CD4-positive, alpha-beta T cell treated with Interleukin-4 for 4 hours (primary cell): ENCODE results near the gene HMMR.
A peak's percentile ranks its signal among the peaks of the same experiment; 100 is the strongest.

Experiments used
- DNase-seq: peaks from one replicate; pipeline ENCODE4 v3.0.0-alpha.2; 2020

HMMR gene

DNA sequence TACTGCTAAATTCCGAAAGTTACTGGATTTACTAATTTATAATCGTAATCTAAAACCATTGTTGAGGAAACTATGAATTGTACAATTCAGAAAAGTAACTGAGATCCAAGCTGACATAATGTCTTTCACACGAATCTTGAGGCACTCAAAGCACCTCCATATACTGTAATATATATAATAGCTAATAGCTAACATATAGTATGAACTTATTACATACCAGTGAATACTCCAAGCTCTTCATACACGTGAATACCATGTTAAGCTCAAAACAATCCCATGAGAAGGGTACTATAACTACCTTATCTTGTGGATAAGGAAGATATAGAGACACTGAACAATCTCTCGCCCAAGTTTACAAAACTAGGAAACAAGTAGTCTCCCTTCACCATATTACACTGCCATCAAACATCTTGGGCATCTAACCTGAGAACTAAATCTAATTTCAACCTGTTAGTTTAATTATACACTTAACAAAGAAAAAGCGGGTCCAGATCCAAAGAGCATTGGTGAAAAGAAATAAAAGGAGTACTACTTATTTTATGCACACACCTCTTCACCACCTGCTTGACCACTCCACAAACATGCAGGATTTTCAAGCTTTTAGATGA is 1.6 kb upstream of the HMMR start:
- DNase-seq: no peak

DNA sequence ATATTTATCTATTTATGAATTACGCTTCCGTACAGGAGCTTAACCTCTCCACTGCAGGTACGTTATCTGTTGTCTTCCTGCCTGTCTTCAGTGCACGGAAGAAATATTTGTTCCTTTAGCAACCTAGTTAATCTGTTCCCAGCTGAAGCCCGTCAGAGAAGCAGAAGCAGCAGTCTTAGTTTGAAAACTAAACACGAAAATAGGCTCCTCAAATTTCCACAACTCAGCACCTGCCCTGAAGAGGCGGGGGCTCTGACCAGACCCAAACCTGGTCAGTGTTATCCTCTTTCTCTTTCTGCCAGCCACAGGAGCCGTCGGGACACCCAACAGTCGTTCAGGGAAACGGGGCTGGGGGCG is 992 bp upstream of the HMMR start:
- no peak for DNase-seq

DNA sequence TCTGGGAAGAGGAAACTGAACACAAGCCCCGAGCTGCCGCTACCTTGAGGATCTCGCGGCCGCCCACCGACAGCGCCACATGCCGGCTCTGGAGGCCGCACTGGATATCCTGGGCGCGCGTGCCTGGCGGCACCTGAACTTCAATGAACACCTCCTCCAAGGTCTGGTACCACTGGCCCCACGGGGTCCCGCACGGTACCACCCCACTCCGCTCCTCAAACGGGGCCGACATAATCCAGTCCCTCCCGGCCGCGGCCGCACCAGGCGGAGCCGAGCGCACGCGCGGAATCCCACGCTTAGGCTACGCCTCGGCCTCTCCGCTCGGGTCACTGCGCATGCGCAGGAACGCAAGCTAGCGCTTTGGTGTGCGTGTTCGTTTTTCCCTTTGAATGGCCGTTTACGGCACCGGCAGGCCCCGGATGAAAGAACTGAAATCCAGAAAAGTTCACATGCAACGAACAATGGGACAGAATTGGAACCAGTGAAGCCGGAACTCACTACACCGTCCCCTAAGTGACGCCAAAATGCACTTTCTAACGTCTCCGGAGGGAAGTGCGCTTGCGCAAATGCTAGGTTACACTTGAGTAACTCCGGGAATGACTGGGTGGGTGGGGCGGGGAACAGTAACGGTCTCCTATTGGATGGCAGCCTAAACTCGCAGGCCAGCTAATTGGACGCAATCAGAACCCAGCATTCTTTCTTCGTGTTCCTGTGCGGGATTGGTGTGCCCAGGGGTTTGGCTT is 442 bp upstream of the HMMR start, which contains the start of gene NUDCD2:
NUDCD2 (minus strand) TSS at position 284 of the 743 bp plus-strand sequence; CDS start at position 232, 52 bp downstream.
- peak; percentile 98 for DNase-seq

DNA sequence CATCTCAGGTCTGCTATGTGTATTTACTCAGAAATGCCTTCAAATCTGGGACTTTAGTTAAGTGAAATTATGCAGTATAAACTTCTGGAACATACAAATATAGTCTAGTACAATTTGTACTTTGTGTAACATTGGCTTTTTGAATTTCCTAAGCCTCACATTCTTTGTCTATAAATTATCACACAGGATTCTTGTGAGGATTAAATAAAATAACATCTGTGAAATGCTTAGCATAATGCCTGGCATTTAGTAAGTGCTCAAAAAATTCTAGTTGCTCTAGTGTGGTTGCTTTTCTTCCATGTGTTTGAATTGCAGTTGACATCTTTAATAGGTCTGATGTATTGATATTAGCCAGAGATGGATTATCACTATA is 2.6 kb downstream of the HMMR start:
- no peak for DNase-seq

DNA sequence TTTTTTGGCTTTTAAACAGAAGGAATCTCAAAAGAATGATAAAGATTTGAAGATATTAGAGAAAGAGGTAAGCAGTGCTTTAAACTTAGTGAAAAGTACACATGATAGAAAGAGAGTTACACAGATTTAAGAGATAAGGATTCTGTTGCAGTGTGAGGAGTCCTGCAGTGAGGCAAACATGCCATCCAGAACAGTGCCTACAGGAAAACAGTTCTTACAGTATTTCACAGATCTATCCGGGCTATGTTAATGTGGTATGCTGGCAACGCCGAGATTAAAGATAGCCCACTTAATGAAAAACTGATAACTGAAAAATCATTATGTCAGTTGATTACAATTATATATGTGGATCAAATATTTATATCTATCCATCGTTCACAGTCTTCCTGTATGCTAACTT is 7.2 kb downstream of the HMMR start:
- DNase-seq: no peak

DNA sequence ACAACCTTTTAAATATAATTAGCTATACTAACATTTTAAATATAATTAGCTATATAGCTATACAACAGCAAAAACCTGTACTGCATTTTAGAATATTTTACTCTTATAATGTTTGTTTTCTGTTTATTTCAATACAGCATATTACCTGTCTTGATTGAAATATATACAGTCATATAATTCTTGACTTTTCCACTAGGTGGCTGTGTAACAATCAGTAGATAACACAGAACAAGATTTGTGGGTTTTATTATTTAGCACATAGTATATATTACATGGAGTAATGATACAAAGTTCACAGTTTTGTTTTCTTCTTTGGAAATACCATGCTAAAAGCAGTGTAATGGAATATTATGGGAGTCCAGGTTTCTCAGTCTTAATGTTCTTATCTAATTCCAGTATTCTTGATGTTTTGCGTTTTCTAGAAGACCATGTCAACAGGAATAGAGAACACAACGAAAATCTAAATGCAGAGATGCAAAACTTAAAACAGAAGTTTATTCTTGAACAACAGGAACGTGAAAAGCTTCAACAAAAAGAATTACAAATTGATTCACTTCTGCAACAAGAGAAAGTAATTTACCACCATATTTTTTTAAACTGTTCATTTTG is 13.3 kb downstream of the HMMR start:
- DNase-seq: peak; percentile 38

DNA sequence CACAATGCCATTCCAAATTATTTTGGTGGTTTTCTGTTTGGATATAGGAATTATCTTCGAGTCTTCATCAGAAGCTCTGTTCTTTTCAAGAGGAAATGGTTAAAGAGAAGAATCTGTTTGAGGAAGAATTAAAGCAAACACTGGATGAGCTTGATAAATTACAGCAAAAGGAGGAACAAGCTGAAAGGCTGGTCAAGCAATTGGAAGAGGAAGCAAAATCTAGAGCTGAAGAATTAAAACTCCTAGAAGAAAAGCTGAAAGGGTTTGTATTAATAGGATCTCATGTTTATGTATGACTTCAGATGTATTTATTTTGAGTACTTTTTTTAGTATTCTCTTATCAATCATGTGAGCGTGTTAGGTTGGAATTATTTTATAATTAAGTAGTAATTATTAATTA is 15.0 kb downstream of the HMMR start:
- no peak for DNase-seq

DNA sequence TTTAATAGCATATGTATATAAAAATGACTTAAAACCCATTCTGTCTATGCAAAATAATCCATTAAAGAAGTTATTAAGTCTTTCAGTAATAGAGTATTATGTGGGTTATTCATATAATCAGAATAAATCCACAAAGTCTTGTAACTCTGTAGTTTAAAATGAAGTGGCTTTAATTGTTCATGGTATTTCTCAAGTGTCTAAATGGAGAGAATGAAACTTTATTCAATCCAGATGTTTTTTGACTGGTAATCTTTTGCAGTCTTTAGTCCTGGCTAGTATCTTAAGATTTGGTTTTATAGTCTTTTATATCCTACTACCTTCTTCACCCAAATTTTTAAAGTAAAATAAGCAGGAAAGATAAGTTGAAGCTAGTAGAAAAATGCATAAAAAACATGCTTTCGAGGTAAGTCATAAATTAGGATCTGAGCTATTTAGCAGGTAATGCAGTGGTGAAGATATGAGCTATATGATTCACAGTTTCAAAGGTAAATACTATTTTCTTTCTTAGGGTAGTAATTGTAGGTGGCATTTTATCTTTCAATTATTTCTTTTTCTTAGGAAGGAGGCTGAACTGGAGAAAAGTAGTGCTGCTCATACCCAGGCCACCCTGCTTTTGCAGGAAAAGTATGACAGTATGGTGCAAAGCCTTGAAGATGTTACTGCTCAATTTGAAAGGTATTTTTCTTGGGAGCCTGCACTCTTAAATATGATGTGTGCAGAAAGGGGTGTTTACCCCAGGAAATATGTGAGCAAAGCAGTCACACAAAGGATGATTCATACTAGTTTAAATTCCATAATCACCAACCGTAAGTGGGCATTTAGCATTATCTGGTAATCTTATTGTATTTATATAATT is 17.9 kb downstream of the HMMR start:
- DNase-seq: no peak

DNA sequence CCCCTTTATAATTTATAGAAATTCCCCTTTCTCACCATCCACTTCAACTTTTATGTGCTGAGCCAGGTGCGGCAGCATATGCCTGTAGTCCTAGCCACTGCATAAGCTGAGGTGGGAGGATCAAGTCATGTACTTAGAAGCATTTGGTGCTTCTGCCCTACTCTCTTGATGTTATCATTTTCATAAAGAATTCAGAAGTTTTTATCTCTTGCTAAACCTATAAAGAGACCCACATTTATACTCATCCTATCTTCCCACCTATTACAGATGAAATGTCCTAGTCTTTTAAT is 18.5 kb downstream of the HMMR start:
- no peak for DNase-seq

DNA sequence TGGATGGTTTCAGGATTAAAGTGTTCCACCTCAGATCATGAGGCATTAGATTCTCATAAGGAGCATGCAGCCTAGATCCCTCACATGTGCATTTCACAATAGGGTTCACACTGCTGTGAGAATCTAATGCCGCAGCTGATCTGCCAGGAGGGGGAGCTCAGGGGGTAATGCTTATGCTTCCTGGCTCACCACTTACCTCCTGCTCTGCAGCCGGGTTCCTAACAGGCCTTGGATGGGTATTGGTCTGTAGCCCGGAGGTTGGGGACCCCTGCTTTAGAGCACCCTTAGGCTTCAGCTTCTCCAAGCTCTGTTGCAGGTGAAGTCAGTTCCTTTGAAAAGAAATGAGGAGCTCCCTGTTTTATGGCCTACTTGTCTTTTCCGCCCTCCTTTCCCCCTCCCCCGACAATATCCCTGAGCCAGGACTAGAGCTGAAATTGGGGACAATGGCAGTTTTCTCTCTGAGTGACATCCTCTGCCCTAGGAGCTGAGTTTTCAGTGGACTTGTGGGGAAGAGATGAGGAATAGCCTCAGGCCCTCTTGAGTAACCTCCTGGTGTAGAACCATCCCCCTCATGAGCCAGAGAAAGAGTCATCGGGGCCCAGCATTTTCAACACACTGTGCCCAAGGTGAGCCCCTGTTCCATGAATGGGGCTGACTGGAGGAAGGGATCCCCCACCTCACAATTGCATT is 28.8 kb downstream of the HMMR start:
- DNase-seq: peak; percentile 28

DNA sequence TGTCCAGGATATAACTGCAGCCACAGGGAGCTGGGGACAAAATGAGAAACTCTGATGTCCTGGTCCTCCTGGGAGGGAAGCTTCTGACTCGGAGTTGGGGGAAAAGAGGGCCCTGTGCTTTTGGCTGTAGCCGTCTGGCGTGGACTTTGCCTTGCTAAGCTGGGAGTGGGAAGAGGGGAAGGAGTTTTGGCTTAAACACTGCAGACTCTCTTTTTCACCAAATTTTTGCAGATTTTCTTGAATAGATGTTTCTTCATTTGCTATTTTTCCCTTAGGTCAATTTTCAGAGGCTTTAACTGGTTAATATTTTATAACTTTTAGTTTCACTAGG is 29.3 kb downstream of the HMMR start:
- no peak for DNase-seq

DNA sequence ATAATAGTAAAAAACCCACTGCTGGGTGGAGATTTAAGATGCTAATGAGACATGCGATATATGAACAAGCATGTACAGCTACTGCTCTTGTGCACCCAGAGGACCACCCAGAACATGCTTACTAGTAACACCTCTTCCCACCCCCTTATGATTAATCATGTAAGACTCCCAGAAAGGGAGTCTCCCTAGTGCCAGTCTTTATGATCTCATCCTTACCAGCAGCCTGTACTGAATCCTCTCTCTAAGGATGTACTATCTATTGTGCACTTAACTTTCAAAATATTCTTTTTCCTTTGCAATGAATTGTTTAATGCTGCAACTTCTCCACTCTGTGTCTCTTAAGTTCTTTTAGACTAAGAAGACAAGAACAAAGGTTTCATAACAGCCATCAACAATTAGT is 35.9 kb downstream of the HMMR start:
- no peak for DNase-seq

DNA sequence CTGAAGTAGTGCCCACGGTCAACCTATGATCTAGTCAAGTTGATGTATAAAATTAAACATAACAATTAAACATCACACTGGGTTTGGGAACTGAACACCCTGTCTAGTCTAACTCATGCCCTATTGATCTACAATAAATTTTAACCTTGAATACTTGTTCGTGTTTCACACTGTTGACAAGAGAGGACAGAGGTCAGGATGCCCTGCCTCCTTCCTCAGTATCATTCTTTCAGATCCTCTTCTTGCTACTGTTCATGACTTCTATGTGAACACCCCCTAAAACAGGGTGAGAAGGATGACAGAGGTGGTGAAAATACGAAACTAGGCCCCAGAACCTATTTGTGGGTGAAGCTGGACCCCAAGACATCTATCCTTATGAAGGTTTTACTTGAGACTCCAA is 36.9 kb downstream of the HMMR start:
- no peak for DNase-seq

DNA sequence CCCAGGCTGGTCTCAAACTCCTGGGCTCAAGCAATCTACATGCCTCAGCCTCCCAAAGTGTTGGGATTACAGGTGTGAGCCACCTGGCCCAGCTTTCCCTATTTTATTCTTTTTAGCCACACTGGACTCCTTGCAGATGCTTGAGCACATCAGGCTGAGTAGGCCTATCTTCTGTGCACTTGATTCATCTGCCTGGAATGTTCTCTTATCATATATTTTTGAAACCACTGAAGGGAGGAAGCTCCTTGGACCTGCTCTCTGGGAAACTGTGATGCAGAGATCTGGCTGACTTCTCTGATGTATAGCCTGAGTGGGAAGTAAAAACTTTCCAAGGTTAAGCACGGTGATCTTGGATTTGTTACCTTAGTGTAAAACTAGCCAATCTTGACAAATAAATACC is 38.5 kb downstream of the HMMR start:
- no peak for DNase-seq

DNA sequence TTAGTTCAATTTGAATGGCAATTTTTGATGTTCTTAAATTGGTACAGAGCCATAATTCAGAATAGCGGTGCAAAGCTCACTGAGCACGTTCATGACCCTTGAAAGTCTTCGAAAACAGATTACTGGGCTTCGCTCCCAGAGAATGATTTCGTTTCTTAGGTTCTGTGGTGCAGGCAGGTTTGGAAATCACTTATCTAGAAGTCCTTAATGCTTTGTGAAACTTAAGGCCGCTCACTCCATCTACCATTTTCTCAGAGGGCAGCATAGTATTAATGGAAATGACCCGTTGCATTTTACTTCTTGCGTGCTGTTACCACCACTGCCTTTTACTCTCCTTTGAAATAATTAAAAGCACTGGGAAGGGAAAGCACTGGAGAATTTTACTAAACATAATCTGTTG is 42.1 kb downstream of the HMMR start:
- no peak for DNase-seq

DNA sequence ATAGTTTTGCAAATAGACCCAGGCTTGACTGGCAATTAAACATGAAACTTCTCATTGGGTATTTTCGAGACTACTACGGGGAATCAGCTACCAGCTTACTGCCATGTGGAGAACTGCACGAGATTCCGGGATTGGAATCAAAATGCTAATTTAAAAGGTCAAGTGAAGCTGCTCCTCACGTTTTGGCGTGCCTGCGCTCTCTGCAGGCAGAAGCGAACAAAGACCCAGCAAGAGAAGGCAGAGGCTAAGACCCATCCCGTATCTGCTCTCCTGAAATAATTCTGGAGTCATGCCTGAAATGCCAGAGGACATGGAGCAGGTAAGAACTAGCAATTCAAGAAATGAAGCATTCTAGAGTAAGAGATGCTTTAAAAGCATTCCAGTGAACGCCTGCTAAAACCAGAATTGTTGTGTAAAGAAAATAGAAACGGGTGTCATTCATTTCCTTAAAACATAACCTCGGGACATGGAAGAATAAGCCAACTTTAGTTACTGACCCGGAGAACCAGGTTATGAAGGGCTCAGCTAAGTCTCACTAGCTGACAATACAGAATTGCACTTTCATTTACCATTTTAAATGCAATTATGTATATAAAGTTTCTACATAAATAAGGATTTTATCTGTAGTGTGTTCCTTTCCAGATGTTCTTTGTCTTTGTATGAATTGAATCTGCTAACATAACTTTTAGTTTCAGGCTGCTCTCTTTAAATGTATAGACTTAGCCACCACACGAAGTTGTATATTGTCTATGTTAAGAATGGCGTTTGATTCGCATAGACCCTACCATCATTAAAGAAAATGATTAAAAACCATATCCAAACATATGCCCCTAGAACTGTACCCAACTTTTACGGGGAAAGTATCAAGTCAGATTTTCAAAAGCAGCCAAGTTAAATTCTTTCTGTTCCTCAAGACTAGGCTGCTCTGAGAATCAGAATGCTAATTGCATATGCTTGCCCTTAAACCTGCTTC is 43.0 kb downstream of the HMMR start:
- DNase-seq: peak; percentile 60

DNA sequence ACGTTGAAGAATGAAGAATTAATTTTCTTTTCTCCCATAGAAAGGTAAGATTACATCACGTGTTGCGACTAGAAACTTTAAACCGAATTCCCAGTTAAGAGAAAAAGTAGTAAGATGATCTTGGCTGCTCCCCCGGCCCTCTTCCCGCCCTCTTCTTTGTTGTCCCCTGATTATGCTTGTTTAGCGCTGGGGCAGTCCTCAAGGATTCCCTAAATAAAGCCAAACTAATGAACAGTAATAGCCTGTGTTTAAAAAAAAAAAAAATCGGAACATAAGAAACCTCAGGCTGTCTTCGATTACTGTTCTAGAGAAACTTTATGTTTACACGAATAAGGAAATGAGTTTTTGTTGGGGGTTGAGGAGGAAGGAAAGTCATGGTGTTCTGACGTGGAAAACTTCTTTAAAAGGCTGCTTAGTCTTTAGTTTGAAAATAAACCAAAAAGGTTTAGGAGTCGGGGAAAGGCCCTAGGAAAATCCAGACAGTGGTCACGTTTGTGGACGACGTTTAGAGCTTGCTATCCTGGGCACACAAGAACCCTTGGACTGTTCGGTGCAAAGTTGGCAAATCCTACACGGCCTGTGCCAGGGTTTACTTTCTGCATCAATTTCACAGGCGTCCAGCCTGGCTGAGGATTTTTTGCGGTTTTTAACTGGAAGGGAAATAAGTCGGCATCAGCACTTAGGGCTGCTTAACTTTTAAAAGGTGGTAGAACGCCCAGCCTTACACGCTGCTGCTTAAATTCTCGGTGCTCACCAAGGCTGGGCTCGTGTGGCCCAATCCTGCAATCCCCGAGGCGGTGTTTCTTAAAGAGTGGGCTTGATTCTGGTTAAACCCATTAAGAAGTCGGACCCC is 43.9 kb downstream of the HMMR start:
- peak; percentile 84 for DNase-seq

DNA sequence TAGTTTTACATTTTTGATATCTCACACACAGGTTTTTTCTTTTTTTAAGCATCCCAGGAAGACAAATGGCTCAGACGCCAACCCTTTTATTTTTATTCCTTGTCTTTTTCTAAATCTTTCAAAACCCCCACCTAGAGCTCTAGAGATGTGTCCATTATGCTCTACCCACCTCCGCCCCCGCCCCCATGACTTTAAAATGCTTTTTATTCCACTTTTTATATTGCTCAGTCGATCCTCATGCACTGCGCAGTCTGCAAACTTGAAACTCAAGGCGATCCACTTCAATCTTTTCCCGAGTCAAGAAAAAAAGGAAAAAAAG is 44.6 kb downstream of the HMMR start:
- no peak for DNase-seq

DNA sequence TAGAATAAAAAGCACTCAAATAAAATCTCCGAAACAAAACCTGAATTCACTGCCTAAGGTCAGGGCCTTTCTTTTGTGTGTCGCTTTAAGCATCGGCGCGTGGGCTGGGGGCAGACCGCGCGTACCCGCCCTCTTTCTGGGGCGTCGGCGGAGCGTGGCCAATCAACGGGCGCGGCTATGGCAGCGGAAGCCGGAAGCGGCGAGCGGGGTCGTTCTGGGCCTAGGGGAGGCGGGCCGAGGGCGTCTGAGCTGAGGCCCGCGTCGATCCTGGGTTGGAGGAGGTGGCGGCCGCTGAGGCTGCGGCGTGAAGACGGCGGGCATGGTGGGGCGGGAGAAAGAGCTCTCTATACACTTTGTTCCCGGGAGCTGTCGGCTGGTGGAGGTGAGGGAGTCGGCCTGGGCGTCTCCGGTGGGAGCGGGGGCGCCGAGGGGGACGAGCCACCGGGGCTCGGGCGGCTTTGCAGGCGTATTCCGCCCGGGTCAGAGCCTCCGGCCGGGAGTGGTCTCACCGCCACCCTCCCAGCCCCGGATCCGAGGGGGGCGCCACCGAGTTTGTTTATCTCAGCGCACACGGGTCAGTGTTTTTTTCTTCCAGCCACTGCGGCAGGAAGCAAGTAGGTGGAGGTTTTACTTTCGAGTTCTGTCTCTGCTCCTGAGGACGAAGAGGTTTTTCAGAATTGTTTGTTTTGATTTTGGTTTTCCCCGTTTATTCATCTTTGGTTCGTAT is 45.1 kb downstream of the HMMR start, which contains the start of gene MAT2B:
MAT2B (plus strand) TSS at position 252 of the 727 bp plus-strand sequence; CDS start at position 320, 68 bp downstream.
- peak; percentile 96 for DNase-seq

DNA sequence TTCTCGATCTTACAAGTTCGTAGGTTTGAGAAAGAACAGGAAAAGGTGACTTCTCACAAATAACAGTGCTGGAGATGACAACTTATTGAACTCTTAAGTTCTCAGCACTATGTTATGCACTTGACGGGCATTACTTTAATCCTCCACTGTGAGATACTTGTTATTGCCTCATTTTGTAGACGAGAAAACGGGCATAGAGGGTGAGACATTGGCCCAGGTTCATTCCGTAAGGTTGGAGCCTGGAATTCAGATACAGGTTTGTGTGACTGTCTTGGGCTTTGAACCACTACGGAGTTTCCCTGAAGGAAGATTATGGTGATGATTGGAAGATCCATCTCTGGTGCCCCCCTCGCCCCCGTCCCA is 45.6 kb downstream of the HMMR start:
- DNase-seq: no peak
